ENCODE data around the gene SLC27A3.

SLC27A3 gene

DNA sequence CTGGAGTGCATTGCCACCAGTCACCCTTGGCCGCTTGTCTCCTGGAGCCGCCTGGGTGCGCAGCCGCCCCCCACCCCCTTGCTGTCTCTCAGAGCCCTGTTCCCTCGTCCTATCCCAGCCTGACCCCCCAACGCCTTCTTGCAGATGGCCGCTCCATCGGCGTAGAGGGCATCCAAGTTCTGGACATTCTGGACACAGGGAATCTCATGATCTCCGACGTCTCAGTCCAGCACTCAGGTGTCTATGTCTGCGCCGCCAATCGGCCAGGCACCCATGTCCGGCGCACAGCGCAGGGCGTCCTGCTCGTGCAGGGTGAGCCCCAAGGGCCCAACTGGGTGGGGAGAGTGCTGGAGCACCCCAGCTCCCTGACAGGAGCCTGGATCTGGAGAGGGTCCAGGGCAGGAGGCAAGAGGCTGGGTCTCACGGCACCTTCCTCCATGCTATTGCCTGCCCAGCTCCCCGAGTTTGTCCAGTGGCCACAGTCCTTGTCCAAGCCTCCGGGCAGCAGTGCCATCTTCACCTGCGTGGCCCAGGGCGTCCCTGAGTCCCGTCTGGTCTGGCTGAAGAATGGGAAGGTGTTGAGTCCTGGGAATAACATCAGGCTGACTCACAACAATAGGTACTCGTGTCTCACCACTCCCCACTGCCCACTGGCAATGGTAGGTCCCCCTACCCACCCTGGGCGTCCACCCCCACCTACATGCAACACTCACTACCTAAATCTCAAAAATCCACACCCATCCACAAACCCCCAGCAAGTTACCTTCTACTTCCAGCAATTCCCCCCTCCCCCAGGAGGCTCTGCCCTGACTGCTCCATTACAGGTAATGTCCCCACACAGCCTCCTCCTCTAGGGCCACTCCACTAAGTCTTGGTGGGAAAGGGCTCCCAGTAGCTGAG is 24.6 kb downstream of the SLC27A3 start:
- DNase-seq = no peak

GRCh38 chr1:153800516-153800915 is 25.3 kb downstream of the SLC27A3 start:
- no peak for DNase-seq

GRCh38 chr1:153801028-153801625 is 25.9 kb downstream of the SLC27A3 start:
- no peak for DNase-seq

DNA sequence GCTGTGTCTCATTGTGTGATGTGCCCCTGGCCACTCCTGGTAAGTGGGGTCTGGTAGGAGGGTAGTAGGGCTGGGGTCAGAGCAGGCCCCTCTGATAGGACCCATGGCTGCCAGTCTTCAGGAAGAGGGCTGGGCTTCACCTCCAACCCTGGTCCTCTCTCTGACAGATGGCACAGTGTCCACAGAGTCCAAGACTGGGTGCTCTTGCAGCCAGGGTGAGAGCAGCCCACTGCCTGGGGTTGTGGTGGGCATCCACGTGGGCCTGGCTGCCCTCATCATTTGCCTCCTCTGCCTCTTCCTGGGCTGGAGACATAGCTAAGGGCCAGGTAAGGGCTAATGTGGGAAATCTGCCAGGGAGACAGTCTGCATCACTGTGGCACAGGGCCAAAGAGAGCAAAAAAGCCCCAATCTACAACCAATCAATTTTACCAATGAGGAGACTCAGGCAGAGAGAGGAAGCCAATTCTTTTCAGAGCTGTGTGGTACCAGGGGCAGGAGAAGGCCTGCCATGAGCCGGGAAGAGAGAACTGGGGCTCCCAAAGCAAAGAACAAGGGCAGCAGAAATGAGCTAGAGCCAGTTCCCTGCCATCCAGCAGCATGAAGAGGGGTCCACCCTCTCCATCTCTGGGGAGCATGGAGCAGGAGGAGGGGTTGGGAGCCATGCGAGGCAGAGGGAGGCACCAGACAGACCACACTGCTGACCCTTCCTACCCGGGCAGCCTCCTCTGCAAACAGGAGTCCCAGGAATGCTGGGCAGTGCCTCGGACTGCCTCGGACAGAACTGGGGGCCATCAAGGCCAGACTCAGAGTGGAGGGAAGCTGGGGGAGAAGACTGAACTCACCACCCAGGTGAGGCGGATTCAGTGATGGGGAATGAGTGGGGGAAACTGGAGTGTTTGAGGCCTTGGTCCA is 26.8 kb downstream of the SLC27A3 start:
- no peak for DNase-seq

DNA sequence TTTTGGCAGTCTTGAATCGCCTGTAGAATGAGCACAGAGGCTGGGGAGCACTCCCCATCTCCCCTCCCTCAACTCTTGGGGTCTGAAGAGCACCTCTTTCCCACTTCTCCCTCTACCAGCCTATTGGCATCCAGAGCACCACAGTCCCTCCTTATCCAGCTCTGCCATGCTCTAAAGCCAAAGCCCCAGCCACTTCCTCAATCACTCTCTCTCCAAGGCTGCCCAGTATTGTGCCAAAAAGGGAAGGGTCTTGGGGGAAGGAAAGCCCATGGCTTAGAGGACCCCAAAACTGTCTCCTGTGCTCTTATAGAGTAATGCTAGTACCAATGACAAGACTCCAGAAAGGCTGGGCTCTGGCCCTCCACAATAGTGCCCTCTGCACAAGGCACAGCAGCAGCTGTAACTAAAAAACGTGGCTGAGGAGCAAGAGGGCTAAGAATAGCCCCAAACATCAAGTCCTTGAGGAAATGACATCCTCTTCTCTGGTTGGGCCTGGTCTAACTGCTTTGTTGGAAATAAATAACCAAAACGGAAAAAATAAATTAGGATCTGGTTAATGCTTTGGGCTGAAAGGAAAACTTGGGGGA is 28.4 kb downstream of the SLC27A3 start:
- DNase-seq = no peak

GRCh38 chr1:153804112-153804511 is 28.9 kb downstream of the SLC27A3 start:
- DNase-seq = no peak

GRCh38 chr1:153805042-153805745 is 30.0 kb downstream of the SLC27A3 start:
- DNase-seq = no peak

- DNase-seq = no peak
These were observed 30.9 kb downstream of the SLC27A3 start for GRCh38 chr1:153805886-153806719.

- no peak for DNase-seq
These were observed 41.2 kb downstream of the SLC27A3 start for GRCh38 chr1:153816283-153816889.

DNA sequence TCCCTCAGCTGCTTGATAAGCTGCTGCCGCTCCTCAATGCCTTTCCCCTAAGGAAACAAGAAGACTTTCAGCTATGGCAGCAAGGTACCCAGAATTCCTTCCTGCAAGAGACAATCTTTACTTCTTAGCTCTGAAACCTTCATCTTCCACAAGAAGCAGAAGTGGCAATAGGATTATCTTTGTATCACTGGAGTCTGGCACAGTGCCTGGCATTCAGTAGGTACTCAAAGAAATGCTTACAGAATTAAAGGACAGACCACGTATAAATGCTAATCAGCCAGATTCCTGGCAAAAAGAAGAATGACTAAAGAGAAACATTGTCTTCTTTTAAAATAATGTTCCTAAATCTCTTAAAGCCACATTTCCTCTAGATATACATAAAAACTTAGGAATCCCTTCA is 43.7 kb downstream of the SLC27A3 start:
- no peak for DNase-seq

DNA sequence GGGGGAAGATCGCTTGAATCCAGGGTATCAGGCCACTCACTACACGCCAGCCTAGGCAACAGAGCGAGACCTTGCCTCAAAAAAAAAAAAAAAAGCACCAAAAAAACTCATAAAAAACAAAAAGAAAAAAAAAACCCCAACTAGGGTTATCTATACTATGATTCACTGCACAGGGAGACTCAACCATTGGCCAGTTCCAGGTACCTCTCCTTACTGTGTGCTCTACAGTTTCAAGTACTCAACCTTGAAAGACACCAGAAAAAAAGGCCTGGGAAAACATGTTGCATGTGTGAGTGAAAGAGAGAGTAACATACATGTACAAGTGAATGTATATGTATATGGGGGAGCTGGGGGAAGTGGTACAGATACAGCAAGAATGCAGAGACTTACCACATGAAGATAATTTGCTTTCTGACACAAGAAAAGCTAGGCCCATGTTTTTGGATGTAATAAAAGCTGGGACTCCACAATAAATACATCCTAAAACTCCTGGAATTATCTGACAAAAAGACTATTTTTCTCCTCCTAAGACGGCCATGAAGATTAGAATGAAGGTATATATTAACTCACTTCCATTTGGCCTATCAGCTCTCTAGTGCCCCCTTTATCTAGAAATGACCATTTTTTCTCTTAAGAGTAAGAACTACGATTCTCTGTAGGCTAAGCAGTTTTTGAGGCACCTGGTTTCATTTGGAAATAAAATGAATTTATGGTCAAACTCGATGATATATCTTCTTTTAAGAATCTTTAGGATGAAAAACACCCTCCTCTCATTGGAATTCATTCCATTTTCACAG is 52.2 kb downstream of the SLC27A3 start:
- DNase-seq = no peak
